Measurements from ENCODE around the gene MYRIP.

MYRIP gene

DNA sequence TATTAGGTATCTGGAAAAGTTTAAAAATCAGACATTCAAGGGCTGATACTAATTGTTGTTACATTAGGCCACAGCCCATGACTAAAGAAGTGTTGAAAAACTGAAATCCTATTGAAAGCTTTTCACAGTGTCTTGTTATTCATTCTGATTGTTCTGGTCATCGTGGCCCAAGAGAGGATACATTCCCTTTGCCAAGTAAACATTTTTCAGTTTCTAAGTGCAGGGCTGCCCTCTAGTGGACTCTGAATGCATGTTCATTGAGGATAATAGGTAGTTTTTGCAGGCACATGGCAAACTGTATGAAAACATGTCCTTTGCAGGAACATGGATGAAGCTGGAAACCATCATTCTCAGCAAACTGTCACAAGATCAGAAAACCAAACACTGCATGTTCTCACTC is 181.1 kb downstream of the MYRIP start:
- TF ChIP-seq, protein P1, sequence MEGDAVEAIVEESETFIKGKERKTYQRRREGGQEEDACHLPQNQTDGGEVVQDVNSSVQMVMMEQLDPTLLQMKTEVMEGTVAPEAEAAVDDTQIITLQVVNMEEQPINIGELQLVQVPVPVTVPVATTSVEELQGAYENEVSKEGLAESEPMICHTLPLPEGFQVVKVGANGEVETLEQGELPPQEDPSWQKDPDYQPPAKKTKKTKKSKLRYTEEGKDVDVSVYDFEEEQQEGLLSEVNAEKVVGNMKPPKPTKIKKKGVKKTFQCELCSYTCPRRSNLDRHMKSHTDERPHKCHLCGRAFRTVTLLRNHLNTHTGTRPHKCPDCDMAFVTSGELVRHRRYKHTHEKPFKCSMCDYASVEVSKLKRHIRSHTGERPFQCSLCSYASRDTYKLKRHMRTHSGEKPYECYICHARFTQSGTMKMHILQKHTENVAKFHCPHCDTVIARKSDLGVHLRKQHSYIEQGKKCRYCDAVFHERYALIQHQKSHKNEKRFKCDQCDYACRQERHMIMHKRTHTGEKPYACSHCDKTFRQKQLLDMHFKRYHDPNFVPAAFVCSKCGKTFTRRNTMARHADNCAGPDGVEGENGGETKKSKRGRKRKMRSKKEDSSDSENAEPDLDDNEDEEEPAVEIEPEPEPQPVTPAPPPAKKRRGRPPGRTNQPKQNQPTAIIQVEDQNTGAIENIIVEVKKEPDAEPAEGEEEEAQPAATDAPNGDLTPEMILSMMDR (IDR thresholded peaks at IDR 0.05; ENCODE audit: control insufficient read depth, insufficient read depth, low read depth, low read length, missing control alignments): peak; percentile 62
- peak; percentile 17 for DNase-seq (ENCODE audit: low read depth)
- no peak overlapping the region for H3K4me3 ChIP-seq (ENCODE audit: control insufficient read depth, low read depth, low read length)

DNA sequence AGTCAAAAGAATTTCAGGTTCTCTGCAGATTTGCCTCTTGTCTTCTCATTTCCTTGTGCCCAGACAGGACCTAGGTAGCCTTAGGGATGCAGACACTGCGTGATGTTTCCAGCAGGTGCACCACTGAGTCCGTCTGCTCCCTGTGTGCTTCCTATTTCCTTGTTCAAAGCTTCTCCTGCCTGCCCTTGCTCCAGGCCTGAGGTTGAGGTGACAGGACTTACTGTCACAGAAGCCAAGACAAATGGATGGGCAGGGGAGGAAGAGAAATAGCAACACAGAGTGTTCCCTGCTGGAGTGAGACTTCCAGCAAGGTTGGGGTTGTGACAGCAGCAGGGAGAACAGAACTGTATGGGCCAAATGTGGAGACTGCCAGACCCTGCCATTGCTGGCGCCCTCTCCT is 199.4 kb downstream of the MYRIP start:
- DNase-seq (ENCODE audit: low read depth): no peak
- H3K4me3 ChIP-seq (ENCODE audit: control insufficient read depth, low read depth, low read length): no peak overlapping the region
- TF ChIP-seq, protein P1 (IDR thresholded peaks at IDR 0.05; ENCODE audit: control insufficient read depth, insufficient read depth, low read depth, low read length, missing control alignments): no peak

DNA sequence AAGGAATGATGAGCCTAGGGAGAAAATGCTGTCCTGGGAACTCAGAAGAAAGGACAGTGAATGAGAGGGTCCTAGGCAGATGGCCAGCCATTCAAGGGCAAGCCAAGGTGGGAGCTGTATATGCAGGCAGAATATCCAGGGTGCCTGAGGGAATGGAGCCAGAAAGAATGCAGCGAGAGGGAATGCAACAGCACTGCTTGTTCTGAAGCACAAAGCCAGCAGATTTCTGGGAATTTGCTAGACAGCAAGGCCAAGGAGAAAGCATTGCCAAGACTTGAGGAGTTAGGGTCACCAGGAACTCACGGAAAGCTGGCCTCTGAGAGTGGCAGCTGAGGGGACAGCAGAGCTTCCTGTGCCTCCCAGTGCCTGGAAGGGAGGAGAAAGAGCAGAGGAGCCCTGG is 200.6 kb downstream of the MYRIP start:
- TF ChIP-seq, protein P1 (IDR thresholded peaks at IDR 0.05; ENCODE audit: control insufficient read depth, insufficient read depth, low read depth, low read length, missing control alignments): no peak
- no peak overlapping the region for H3K4me3 ChIP-seq (ENCODE audit: control insufficient read depth, low read depth, low read length)
- DNase-seq (ENCODE audit: low read depth): no peak

DNA sequence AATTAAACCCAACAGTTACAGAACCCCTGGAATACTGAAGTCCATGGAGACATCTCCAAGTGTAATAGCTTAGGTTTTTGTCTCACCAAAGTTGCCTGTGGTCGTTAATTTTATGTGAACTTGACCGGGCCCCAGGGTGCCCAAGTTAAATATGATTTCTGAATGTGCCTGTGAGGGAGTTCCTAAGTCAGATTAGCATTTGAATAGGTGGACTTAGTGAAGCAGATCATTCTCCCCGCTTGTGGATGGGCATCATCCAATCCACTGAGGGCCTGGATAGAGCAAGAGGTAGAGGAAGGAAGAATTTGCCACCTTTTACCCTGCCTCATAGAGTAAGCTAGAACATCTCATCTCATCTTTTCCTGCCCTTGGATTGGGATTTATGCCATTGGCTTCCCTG is 203.0 kb downstream of the MYRIP start:
- no peak overlapping the region for H3K4me3 ChIP-seq (ENCODE audit: control insufficient read depth, low read depth, low read length)
- TF ChIP-seq, protein P1 (IDR thresholded peaks at IDR 0.05; ENCODE audit: control insufficient read depth, insufficient read depth, low read depth, low read length, missing control alignments): no peak
- no peak for DNase-seq (ENCODE audit: low read depth)

DNA sequence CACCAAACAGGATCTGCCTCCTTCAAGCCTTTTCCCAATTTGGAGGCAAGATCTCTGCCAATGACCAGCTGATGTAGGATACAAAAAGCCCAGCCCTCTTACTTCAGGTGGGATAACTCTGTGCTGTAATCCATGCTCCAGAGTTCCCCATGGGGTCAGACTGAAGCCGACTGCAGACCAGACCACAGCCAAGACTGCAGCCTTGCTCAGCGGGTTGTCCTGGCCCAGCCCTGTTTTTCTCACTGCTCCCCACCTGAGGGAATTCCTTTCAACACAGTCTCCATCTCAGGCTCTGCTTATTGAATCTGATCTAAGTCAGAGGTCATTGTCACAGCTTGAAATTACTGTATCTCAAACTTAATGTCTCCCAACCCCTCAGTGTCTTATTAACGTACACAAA is 207.0 kb downstream of the MYRIP start:
- DNase-seq (ENCODE audit: low read depth): no peak
- H3K4me3 ChIP-seq (ENCODE audit: control insufficient read depth, low read depth, low read length): no peak overlapping the region
- TF ChIP-seq, protein P1 (IDR thresholded peaks at IDR 0.05; ENCODE audit: control insufficient read depth, insufficient read depth, low read depth, low read length, missing control alignments): no peak

DNA sequence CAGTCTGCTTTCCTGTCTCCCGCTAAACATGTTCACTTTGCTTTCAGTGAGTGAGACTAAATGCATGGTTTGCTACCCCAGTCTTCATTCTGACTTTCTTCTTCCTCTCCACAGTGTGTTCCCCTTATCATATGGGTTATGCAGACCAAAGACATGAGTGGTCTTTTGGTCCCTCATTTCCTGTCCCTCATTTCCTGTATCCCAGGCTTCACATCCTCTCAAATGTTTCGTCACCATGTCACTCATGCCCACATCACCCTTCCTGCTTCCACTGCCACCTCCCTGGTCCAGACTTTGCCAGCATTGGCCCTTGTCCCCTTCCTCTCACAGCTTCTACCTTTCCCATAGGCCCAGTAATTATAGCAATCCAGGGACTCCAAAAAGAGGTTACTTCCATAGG is 209.0 kb downstream of the MYRIP start:
- no peak overlapping the region for H3K4me3 ChIP-seq (ENCODE audit: control insufficient read depth, low read depth, low read length)
- TF ChIP-seq, protein P1 (IDR thresholded peaks at IDR 0.05; ENCODE audit: control insufficient read depth, insufficient read depth, low read depth, low read length, missing control alignments): no peak
- no peak for DNase-seq (ENCODE audit: low read depth)

DNA sequence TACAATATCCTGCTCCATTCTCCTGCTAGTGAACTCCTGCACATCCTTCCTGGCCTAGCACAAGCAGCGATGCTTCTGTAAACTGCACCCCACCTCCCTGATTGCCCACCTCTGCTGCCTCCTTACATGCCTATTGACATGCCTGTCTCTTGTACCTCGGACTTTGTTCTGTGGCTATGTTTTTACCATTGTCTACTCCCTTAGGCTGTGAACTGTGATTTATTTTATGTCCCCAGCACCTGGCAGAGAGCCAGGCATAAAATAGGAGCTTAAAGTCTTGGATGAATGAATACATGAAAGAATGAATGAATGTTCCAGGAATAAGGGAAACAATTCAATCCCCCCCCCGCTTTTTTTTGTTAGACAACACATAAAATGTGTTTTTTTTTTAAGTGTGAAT is 210.0 kb downstream of the MYRIP start:
- no peak for DNase-seq (ENCODE audit: low read depth)
- H3K4me3 ChIP-seq (ENCODE audit: control insufficient read depth, low read depth, low read length): no peak overlapping the region
- TF ChIP-seq, protein P1 (IDR thresholded peaks at IDR 0.05; ENCODE audit: control insufficient read depth, insufficient read depth, low read depth, low read length, missing control alignments): no peak

Measured in AG09309 (cell line).